ENCODE measurements around the gene RELN. TPM values are rescaled to one million over a fixed set of nuclear protein-coding genes. Genes with fewer than 3 reads are reported as not detected.

The RELN gene
- total RNA-seq, 1 donor from 2014 or later: 17.5 TPM

GRCh38 chr7:103714376-103714927, 275.0 kb downstream of the RELN start:
- no peak overlapping the region for H3K4me3 Mint-ChIP-seq
- H3K36me3 Mint-ChIP-seq: no peaks in the 10 kb centered on the region
- DNase-seq (ENCODE audit: extremely low spot score, unreplicated experiment): no peak
- no peak overlapping the region for H3K27ac Mint-ChIP-seq
- no peaks in the 10 kb centered on the region for H3K4me1 Mint-ChIP-seq (ENCODE audit: unreplicated experiment)
- TF ChIP-seq, protein P1, sequence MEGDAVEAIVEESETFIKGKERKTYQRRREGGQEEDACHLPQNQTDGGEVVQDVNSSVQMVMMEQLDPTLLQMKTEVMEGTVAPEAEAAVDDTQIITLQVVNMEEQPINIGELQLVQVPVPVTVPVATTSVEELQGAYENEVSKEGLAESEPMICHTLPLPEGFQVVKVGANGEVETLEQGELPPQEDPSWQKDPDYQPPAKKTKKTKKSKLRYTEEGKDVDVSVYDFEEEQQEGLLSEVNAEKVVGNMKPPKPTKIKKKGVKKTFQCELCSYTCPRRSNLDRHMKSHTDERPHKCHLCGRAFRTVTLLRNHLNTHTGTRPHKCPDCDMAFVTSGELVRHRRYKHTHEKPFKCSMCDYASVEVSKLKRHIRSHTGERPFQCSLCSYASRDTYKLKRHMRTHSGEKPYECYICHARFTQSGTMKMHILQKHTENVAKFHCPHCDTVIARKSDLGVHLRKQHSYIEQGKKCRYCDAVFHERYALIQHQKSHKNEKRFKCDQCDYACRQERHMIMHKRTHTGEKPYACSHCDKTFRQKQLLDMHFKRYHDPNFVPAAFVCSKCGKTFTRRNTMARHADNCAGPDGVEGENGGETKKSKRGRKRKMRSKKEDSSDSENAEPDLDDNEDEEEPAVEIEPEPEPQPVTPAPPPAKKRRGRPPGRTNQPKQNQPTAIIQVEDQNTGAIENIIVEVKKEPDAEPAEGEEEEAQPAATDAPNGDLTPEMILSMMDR (conservative IDR thresholded peaks at IDR 0.05): no peak
- H3K27me3 Mint-ChIP-seq: peaks cover 3% of the 10 kb centered on the region
- no peaks in the 10 kb centered on the region for H3K9me3 Mint-ChIP-seq

DNA sequence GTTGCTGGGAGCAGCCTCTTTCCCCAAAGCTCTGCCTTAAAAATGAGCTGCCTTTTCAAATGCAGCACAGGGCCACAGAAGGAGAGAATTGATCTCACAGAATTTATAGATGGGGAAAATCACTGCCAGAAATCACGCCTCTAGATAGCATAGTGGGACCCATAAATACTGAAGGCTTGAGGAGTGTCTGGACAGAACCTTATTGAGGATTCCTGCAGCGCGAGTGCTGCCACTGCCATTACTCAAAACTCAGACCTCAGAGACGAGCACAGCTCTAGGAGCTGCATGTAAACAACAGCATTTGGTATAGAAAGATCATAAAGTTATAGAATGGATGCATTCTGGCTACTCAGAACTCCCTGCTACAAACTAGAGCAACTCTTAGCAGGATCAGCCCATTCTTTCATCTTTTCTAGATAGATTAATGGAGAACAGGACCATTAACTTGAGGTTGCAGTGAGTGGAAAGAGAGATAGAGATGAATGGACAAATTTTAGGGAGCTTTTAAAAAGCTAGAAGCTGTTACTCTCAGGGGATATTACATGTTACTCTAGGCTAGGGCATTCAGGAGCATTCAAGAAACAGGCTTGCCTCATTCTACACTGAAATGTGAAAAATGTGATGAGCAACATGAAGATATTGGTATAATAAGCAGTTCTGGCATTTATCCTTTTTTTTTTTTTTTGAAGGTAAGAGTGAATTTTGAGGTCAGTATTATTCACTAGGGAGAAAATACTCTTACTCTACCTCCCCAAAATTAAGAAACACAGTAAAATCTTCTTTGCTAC, 276.3 kb downstream of the RELN start:
- H3K27ac Mint-ChIP-seq: no peak overlapping the region
- peaks cover 3% of the 10 kb centered on the region for H3K27me3 Mint-ChIP-seq
- H3K9me3 Mint-ChIP-seq: no peaks in the 10 kb centered on the region
- H3K36me3 Mint-ChIP-seq: no peaks in the 10 kb centered on the region
- TF ChIP-seq, protein P1 (conservative IDR thresholded peaks at IDR 0.05): no peak
- no peaks in the 10 kb centered on the region for H3K4me1 Mint-ChIP-seq (ENCODE audit: unreplicated experiment)
- DNase-seq (ENCODE audit: extremely low spot score, unreplicated experiment): no peak
- no peak overlapping the region for H3K4me3 Mint-ChIP-seq

GRCh38 chr7:103711413-103711812, 278.0 kb downstream of the RELN start:
- Mint-ChIP-seq H3K27ac (no peak overlapping the region), H3K27me3 (peaks cover 5% of the 10 kb centered on the region), H3K4me3 (no peak overlapping the region), H3K36me3 (no peaks in the 10 kb centered on the region), H3K9me3 (no peaks in the 10 kb centered on the region), H3K4me1 (ENCODE audit: unreplicated experiment) (no peaks in the 10 kb centered on the region)
- DNase-seq (ENCODE audit: extremely low spot score, unreplicated experiment): no peak
- TF ChIP-seq, protein P1 (conservative IDR thresholded peaks at IDR 0.05): no peak

- Mint-ChIP-seq H3K27me3 (peaks cover 6% of the 10 kb centered on the region), H3K4me1 (ENCODE audit: unreplicated experiment) (no peaks in the 10 kb centered on the region), H3K9me3 (no peaks in the 10 kb centered on the region), H3K4me3 (no peak overlapping the region), H3K36me3 (no peaks in the 10 kb centered on the region), H3K27ac (no peak overlapping the region)
- DNase-seq (ENCODE audit: extremely low spot score, unreplicated experiment): no peak
- TF ChIP-seq, protein P1 (conservative IDR thresholded peaks at IDR 0.05): no peak
These were observed 279.2 kb downstream of the RELN start for GRCh38 chr7:103710247-103710646.

- peaks cover 3% of the 10 kb centered on the region for H3K4me1 Mint-ChIP-seq (ENCODE audit: unreplicated experiment)
- peaks cover 11% of the 10 kb centered on the region for H3K27me3 Mint-ChIP-seq
- no peak for DNase-seq (ENCODE audit: extremely low spot score, unreplicated experiment)
- no peaks in the 10 kb centered on the region for H3K36me3 Mint-ChIP-seq
- no peak overlapping the region for H3K27ac Mint-ChIP-seq
- TF ChIP-seq, protein P1 (conservative IDR thresholded peaks at IDR 0.05): no peak
- no peak overlapping the region for H3K4me3 Mint-ChIP-seq
- H3K9me3 Mint-ChIP-seq: no peaks in the 10 kb centered on the region
These were observed 282.7 kb downstream of the RELN start for GRCh38 chr7:103706805-103707204.

Data from type B pancreatic cell (in vitro differentiated cells).